GM12878 (cell line): Measurements from ENCODE around the gene STK4. TPM values are rescaled to one million over a fixed set of nuclear protein-coding genes. Genes with fewer than 3 reads are reported as not detected.

ENCODE experiments used
- ATAC-seq: fragments of 200-7000 bp; cut with Tn5 transposase; 3 replicates; pipeline ENCODE4 v1.9.1; 2020; ENCODE audit warnings: mild to moderate bottlenecking, moderate library complexity
- BruUV-seq: library from RNA; stranded (reverse); fragments of 400-500 nt; replicated peaks from 2 replicates; lab custom pipeline; 2021; lab: Mats Ljungman, UMichigan
- CTCF ChIA-PET: fragments of 300-600 bp; sonication (Branson Sonifier 250); formaldehyde crosslinking; extraction: SDS; loops from one replicate; lab custom pipeline; 2021; ENCODE audit warnings: inconsistent platforms; lab: Yijun Ruan, JAX
- POLR2A ChIA-PET: fragments of 350-600 bp; formaldehyde crosslinking; extraction: SDS; loops from one replicate; lab custom pipeline; 2021; ENCODE audit warnings: inconsistent platforms; lab: Charles Lee
- RAD21 ChIA-PET: fragments of 300-600 bp; sonication (Branson Sonifier 250); formaldehyde crosslinking; loops from one replicate; lab custom pipeline; 2023; ENCODE audit warnings: antibody characterized with exemption; ENCODE audit not compliant: unreplicated experiment; lab: Charles Lee
- SMC1A ChIA-PET: fragments of 300-600 bp; sonication (Branson Sonifier 250); formaldehyde crosslinking; loops from one replicate; lab custom pipeline; 2023; ENCODE audit not compliant: unreplicated experiment, uncharacterized antibody; lab: Charles Lee
- DNase-seq: peaks from one replicate; pipeline ENCODE4 v3.0.0-alpha.2; 2011; ENCODE audit warnings: low read depth, low spot score
- FAIRE-seq: peaks from 3 replicates; lab custom pipeline; 2011; peaks lifted over from hg19 to GRCh38; lab: Jason Lieb, UNC
- H2AFZ ChIP-seq: 2 replicates; pipeline ENCODE4 v1.6.0; 2011; ENCODE audit warnings: low read depth, low read length, control low read depth; ENCODE audit not compliant: control insufficient read depth
- H3K27ac ChIP-seq: 2 replicates; pipeline ENCODE4 v1.5.1; 2011; ENCODE audit warnings: control low read depth; ENCODE audit not compliant: control insufficient read depth, insufficient read depth
- H3K27me3 ChIP-seq, 2 experiments: replicated peaks in 1 of 2; 2 replicates each; pipeline versions ENCODE4 v1.6.0 to v1.6.1; 2011; ENCODE audit warnings: low read length in 1 of 2; ENCODE audit not compliant: control insufficient read depth in 2 of 2, insufficient read depth in 2 of 2
- H3K36me3 ChIP-seq, 2 experiments: 2 replicates each; pipeline ENCODE4 v1.5.1; 2011; ENCODE audit warnings: low read length in 1 of 2; ENCODE audit not compliant: control insufficient read depth in 2 of 2, insufficient read depth in 2 of 2
- H3K4me1 ChIP-seq: 2 replicates; pipeline ENCODE4 v1.6.1; 2011; ENCODE audit warnings: mild to moderate bottlenecking, low read length, moderate library complexity, mixed read lengths; ENCODE audit not compliant: control insufficient read depth, insufficient read depth
- H3K4me2 ChIP-seq: 2 replicates; pipeline ENCODE4 v1.6.0; 2011; ENCODE audit warnings: control low read depth; ENCODE audit not compliant: control insufficient read depth, insufficient read depth
- H3K4me3 ChIP-seq: fragments of 200-600 bp; sonication (generic); 2 replicates; pipeline ENCODE4 v1.5.1; 2016
- H3K79me2 ChIP-seq: 2 replicates; pipeline ENCODE4 v1.6.0; 2011; ENCODE audit warnings: low read length; ENCODE audit not compliant: control insufficient read depth, insufficient read depth
- H3K9ac ChIP-seq: 2 replicates; pipeline ENCODE4 v1.8.0; 2011; ENCODE audit warnings: low read length, control low read depth, mixed read lengths; ENCODE audit not compliant: control insufficient read depth, insufficient read depth
- H3K9me3 ChIP-seq: replicated peaks from 3 replicates; pipeline ENCODE4 v1.5.1; 2011; ENCODE audit warnings: mild to moderate bottlenecking, low read length; ENCODE audit not compliant: control insufficient read depth, insufficient read depth
- H4K20me1 ChIP-seq: 2 replicates; pipeline ENCODE4 v1.6.0; 2011; ENCODE audit not compliant: control insufficient read depth, insufficient read depth
- JUND ChIP-seq: IDR thresholded peaks from 2 replicates; pipeline ENCODE4 v1.6.1; 2012; ENCODE audit warnings: low read depth, mild to moderate bottlenecking, low read length, improper control_type of control experiment, moderate library complexity
- MEF2B ChIP-seq: fragments of 450-650 bp; IDR thresholded peaks from 2 replicates; pipeline ENCODE4 v1.6.1; 2018; ENCODE audit warnings: mild to moderate bottlenecking, moderate library complexity; ENCODE audit not compliant: partially characterized antibody, poor library complexity, severe bottlenecking
- MYC ChIP-seq: IDR thresholded peaks from 2 replicates; pipeline ENCODE4 v1.6.1; 2011; ENCODE audit warnings: mild to moderate bottlenecking, low read length, moderate library complexity, inconsistent platforms; ENCODE audit not compliant: insufficient read depth, insufficient replicate concordance, insufficient read length, severe bottlenecking
- NFYB ChIP-seq: IDR thresholded peaks from 2 replicates; pipeline ENCODE4 v1.6.1; 2011; ENCODE audit warnings: low read depth, mild to moderate bottlenecking, low read length, improper control_type of control experiment, moderate library complexity; ENCODE audit not compliant: insufficient read depth
- PKNOX1 ChIP-seq: fragments of 450-650 bp; IDR thresholded peaks from 2 replicates; pipeline ENCODE4 v1.6.1; 2016; ENCODE audit warnings: mild to moderate bottlenecking
- PRDM15 ChIP-seq: fragments of 450-650 bp; formaldehyde crosslinking; IDR thresholded peaks from 2 replicates; pipeline ENCODE4 v1.4.0; 2020; ENCODE audit warnings: mild to moderate bottlenecking, moderate library complexity
- RCOR1 ChIP-seq: conservative IDR thresholded peaks from 2 replicates; pipeline ENCODE4 v1.6.1; 2012; ENCODE audit warnings: low read depth, low read length, improper control_type of control experiment
- RELB ChIP-seq: fragments of 450-650 bp; IDR thresholded peaks from 2 replicates; pipeline ENCODE4 v1.6.1; 2017; ENCODE audit warnings: low read depth, mild to moderate bottlenecking, moderate library complexity
- SREBF2 ChIP-seq: IDR thresholded peaks from 2 replicates; pipeline ENCODE4 v1.6.1; 2012; ENCODE audit warnings: mild to moderate bottlenecking, low read length
- TCF3 ChIP-seq: IDR thresholded peaks from 2 replicates; pipeline ENCODE4 v1.6.1; 2012; ENCODE audit warnings: low read depth, mild to moderate bottlenecking, low read length, borderline replicate concordance; ENCODE audit not compliant: insufficient read depth
- WRNIP1 ChIP-seq: IDR thresholded peaks from 2 replicates; pipeline ENCODE4 v1.6.1; 2011; ENCODE audit warnings: low read depth, low read length, improper control_type of control experiment, borderline replicate concordance
- ZNF274 ChIP-seq: IDR thresholded peaks from one replicate; pipeline ENCODE4 v1.8.0; 2011; ENCODE audit not compliant: insufficient read length, insufficient read depth
- WGBS: methylation state at CpG from one replicate; pipeline ENCODE4 v1.1.6; 2016; ENCODE audit warnings: low lambda C conversion rate; ENCODE audit not compliant: insufficient replicate concordance, insufficient coverage; ENCODE audit errors: missing lambda C conversion rate; 5-methylcytosine and 5-hydroxymethylcytosine counted together
- in situ Hi-C: fragments of 300-500 bp; cut with MboI; formaldehyde crosslinking; loops from 9 replicates; pipeline ENCODE4 v1.14.3; 2018; ENCODE audit warnings: mixed read lengths
- intact Hi-C: fragments of 100-400 bp; cut with micrococcal nuclease; formaldehyde crosslinking; loops from one replicate; pipeline ENCODE4 v1.14.2; 2022; ENCODE audit not compliant: unreplicated experiment
- polyA plus RNA-seq, 11 experiments: library from polyadenylated mRNA; depleted of rRNA in 4 of 11; unstranded in 6 of 11; stranded (reverse) in 5 of 11; fragments of >200 nt; fragmentation: Nextera tagmentation in 4 of 11; fragmentation: Illumina TruSeq in 1 of 11; extraction: Ambion mirVana in 4 of 11; extraction: Trizol in 1 of 11; gene quantifications; 1 replicate in 1 of 11; 2 replicates in 10 of 11; pipeline versions ENCODE4 v1.2.1 to v1.2.3, GENCODE V29; 2011 to 2016; ENCODE audit warnings: inconsistent platforms in 2 of 11, missing spikeins in 2 of 11, low read depth in 1 of 11
- total RNA-seq, 4 experiments: library from RNA; depleted of rRNA in 3 of 4; stranded (reverse); fragments of >200 nt in 3 of 4; fragmentation: Illumina TruSeq in 1 of 4; extraction: Trizol in 1 of 4; gene quantifications; 2 replicates each; pipeline versions ENCODE4 v1.2.1 to v1.2.3, GENCODE V29; 2013 to 2021

STK4 gene
- total and polyA plus RNA-seq, 10 of the 15 experiments (the other 5 are each of a cell fraction or from before 2014, with no cell fraction given), result 24.0 to 135 (median 89.7) TPM

- 90% methylated on average over 7 of the region's 7 CpGs for WGBS
- no TSS peak for BruUV-seq
- H3K4me2 ChIP-seq, result no peak overlapping the region
- H3K36me3 ChIP-seq, result no peaks in the 10 kb centered on the region; a peak in 1 of 4 replicates
- ChIA-PET CTCF (interaction anchor here (1.0 to 6.3 kb wide), 10 partner anchors 13 to 198 kb away, joined by 3 to 162 read pairs (median 33); partner anchors contain the start of gene WFDC5), SMC1A (interaction anchor here (0.7 to 8.3 kb wide), 4 partner anchors 42 to 133 kb away, joined by 3 to 108 read pairs (median 43); no protein-coding TSS in a partner anchor), RAD21 (interaction anchor here (1.5 to 7.0 kb wide), 2 partner anchors 43 to 49 kb away, joined by 9 to 47 read pairs; no protein-coding TSS in a partner anchor), POLR2A (no interaction called here)
- H3K9me3 ChIP-seq, result no peaks in the 10 kb centered on the region; the same call in 2 of the 3 replicates
- FAIRE-seq, result no peak
- TF ChIP-seq JUND (no peak), RELB (no peak), RCOR1 (no peak), NFYB (no peak), WRNIP1 (no peak), TCF3 (no peak), SREBF2 (no peak), PKNOX1 (no peak), MEF2B (no peak), ZNF274 (no peak), PRDM15 (no peak), MYC (no peak)
- in situ Hi-C loops, result no loop called here
- H3K9ac ChIP-seq, result no peak overlapping the region
- no peak for DNase-seq
- intact Hi-C loops, result no loop called here
- H3K4me3 ChIP-seq, result no peak overlapping the region
- no peaks in the 10 kb centered on the region; the same call in 1 of the 2 replicates for H4K20me1 ChIP-seq
- no peaks in the 10 kb centered on the region for H3K79me2 ChIP-seq
- H3K27me3 ChIP-seq, result peaks cover 0 to 3% of the 10 kb centered on the region in 2 experiments; a peak in 2 of 4 replicates
- ATAC-seq, result no peak
- no peaks in the 10 kb centered on the region for H3K4me1 ChIP-seq
- no peak overlapping the region for H2AFZ ChIP-seq
- H3K27ac ChIP-seq, result no peak overlapping the region
Observed at GRCh38 chr20:45092898-45093297, 126.6 kb downstream of the STK4 start.
